Measurements from ENCODE around the gene ADGRV1. TPM values are rescaled to one million over a fixed set of nuclear protein-coding genes. Genes with fewer than 3 reads are reported as not detected.

ADGRV1 gene
- 426 and 1,792 TPM in 2 replicates for total RNA-seq (2011; cell fraction: chromatin; rRNA removed; ENCODE audit: low replicate concordance)
- total RNA-seq (2011; cell fraction: nucleolus; rRNA removed), result 167 and 305 TPM in 2 replicates
- total RNA-seq (2011; cell fraction: nucleoplasm; rRNA removed), result 499 and 612 TPM in 2 replicates
- 71.6 and 75.0 TPM in 2 replicates for total RNA-seq (2014; rRNA removed)
- total RNA-seq (2014; rRNA removed; fragmentation: Illumina TruSeq; extraction: Trizol), result 156 and 170 TPM in 2 replicates
- 101 and 111 TPM in 2 replicates for total RNA-seq (2015; rRNA removed; fragmentation: Illumina TruSeq; extraction: Trizol)
- 70.6 and 73.7 TPM in 2 replicates for total RNA-seq (2021)
- polyA plus RNA-seq (2011; rRNA removed), result 49.6 and 58.2 TPM in 2 replicates
- polyA plus RNA-seq (2011; cell fraction: cytosol; rRNA removed), result 18.0 and 26.3 TPM in 2 replicates
- 135 and 146 TPM in 2 replicates for polyA plus RNA-seq (2011; cell fraction: nucleus; rRNA removed)
- polyA plus RNA-seq (2012), result 34.1 and 37.7 TPM in 2 replicates
- polyA plus RNA-seq (2014; fragmentation: Illumina TruSeq; extraction: Trizol), result 45.6 and 47.5 TPM in 2 replicates
- polyA plus RNA-seq (2014; fragmentation: Nextera tagmentation; extraction: Ambion mirVana), result 10 to 100 TPM; 21.7 to 24.5 TPM
- 50.7 and 51.8 TPM in 2 replicates for polyA plus RNA-seq (2014; rRNA removed)
- polyA minus RNA-seq (2011; rRNA and poly(A)+ RNA removed), result 318 and 333 TPM in 2 replicates
- polyA minus RNA-seq (2011; cell fraction: cytosol; rRNA and poly(A)+ RNA removed), result 24.5 and 45.3 TPM in 2 replicates
- polyA minus RNA-seq (2011; cell fraction: nucleus; rRNA and poly(A)+ RNA removed), result 512 and 599 TPM in 2 replicates
- Bru-seq, nascent RNA, result percentile 81 among the genes with signal in this experiment
- BruChase-seq, experiment 1, labeled RNA remaining after a 2-hour chase, result percentile 77 among the genes with signal in this experiment
- BruChase-seq, experiment 2, labeled RNA remaining after a 6-hour chase, result percentile 74 among the genes with signal in this experiment
- long read RNA-seq, experiment 1, partial matches to known transcripts, result 21 of 41 reads
- long read RNA-seq, experiment 1, other reads (novel, unspliced or antisense), result 18 of 41 reads
- long read RNA-seq, experiment 2, partial matches to known transcripts, result 6 of 15 reads
- long read RNA-seq, experiment 2, other reads (novel, unspliced or antisense), result 9 of 15 reads
- long read RNA-seq, experiment 3, partial matches to known transcripts, result 4 of 10 reads
- long read RNA-seq, experiment 3, other reads (novel, unspliced or antisense), result 6 of 10 reads

GRCh38 chr5:90558344-90559192, at the start of gene ADGRV1:
ADGRV1 (plus strand) TSS chr5:90558797; CDS start chr5:90558896, 99 bp downstream.
- ChIA-PET POLR2A (no interaction called here), CTCF (ENCODE audit: low intra/inter-chr PET ratio) (no interaction called here)
- H3K9me1 ChIP-seq (ENCODE audit: control insufficient read depth, insufficient read depth, low read length), result no peaks in the 10 kb centered on the region
- peak within 1 kb of the TSS; percentile 52 to 82 for H3K9ac ChIP-seq (ENCODE audit: insufficient read depth in 1 of 2, low read depth in 2 of 2, low read length in 2 of 2)
- peak within 1 kb of the TSS; percentile 77 for H3K4me2 ChIP-seq (ENCODE audit: insufficient read depth, low read length)
- H2AFZ ChIP-seq (ENCODE audit: low read depth, low read length), result peak within 1 kb of the TSS; percentile 60
- DNase-seq (ENCODE audit: extremely low read depth in 1 of 4, low spot score in 3 of 4), result peak; percentile 75 to 88 (median 78)
- in situ Hi-C loops (cut with MboI), result no loop called here
- peak; percentile 70 for FAIRE-seq
- TSS peak; percentile 69 for BruUV-seq (replicated peaks)
- H3K4me1 ChIP-seq (replicated peaks in 1 of 2; ENCODE audit: control insufficient read depth in 2 of 2, insufficient read depth in 2 of 2, low read length in 2 of 2), result peaks cover 4 to 10% of the 10 kb centered on the region in 2 experiments; a peak in 4 of 5 replicates
- no peaks in the 10 kb centered on the region for H4K20me1 ChIP-seq (replicated peaks; ENCODE audit: control insufficient read depth, insufficient read depth, low read length)
- H3K36me3 ChIP-seq (ENCODE audit: control insufficient read depth, insufficient read depth, low read length), result no peaks in the 10 kb centered on the region
- H3K9me3 ChIP-seq (replicated peaks; ENCODE audit: control insufficient read depth, insufficient read depth, low read depth, low read length), result no peaks in the 10 kb centered on the region
- 49% methylated on average over 32 of the region's 60 CpGs for WGBS (ENCODE audit: insufficient coverage, low coverage, missing lambda C conversion rate)
- peak within 1 kb of the TSS; percentile 53 for H3K4me3 ChIP-seq
- H3K27ac ChIP-seq (ENCODE audit: extremely low read depth, low read depth, low read length), result peak within 1 kb of the TSS; percentile 43; the same call in 2 of the 3 replicates
- peaks cover 47% of the 10 kb centered on the region for H3K79me2 ChIP-seq (ENCODE audit: control insufficient read depth, insufficient read depth, low read length)
- intact Hi-C loops (cut with micrococcal nuclease), result no loop called here
- ATAC-seq, result peak; percentile 93
- H3K27me3 ChIP-seq (ENCODE audit: control insufficient read depth in 2 of 2, insufficient read depth in 2 of 2, low read length in 2 of 2), result no peaks in the 10 kb centered on the region
- TF ChIP-seq SMC3 (conservative IDR thresholded peaks at IDR 0.05; ENCODE audit: insufficient read depth, low read depth, low read length), result no peak
- peak; percentile 33 for TF ChIP-seq HMGN3 (IDR thresholded peaks at IDR 0.05; ENCODE audit: borderline replicate concordance, extremely low read depth, insufficient read length, low read depth, low read length)
- 0 out of 2 replicates have a peak, but pooled peaks have one; percentile 51 for TF ChIP-seq ZBTB2 (IDR thresholded peaks at IDR 0.05)
- TF ChIP-seq TSHZ1 (CRISPR knock-in tag; IDR thresholded peaks at IDR 0.05), result no peak

Data from K562 (cell line).